Fibroblast of lung (primary cell): ENCODE measurements around the gene CTNND1. TPM values are rescaled to one million over a fixed set of nuclear protein-coding genes. Genes with fewer than 3 reads are reported as not detected.

Experiments used
- DNase-seq, 2 donors: peaks; one replicate each; pipeline versions ENCODE4 v3.0.0 to v3.0.0-alpha.2; 2010; ENCODE audit warnings: low read depth in 2 of 2
- H2AFZ ChIP-seq: 2 replicates; pipeline ENCODE4 v1.5.1; 2012; ENCODE audit warnings: low read length, control low read depth, inconsistent platforms
- H3K27ac ChIP-seq: 2 replicates; pipeline ENCODE4 v1.5.1; 2011; ENCODE audit warnings: low read length, control low read depth; ENCODE audit not compliant: insufficient read depth
- H3K27me3 ChIP-seq: 2 replicates; pipeline ENCODE4 v1.5.1; 2011; ENCODE audit warnings: mild to moderate bottlenecking, low read length; ENCODE audit not compliant: control insufficient read depth, insufficient read depth
- H3K36me3 ChIP-seq: 2 replicates; pipeline ENCODE4 v1.5.1; 2011; ENCODE audit warnings: low read length; ENCODE audit not compliant: control insufficient read depth, insufficient read depth
- H3K4me1 ChIP-seq: 2 replicates; pipeline ENCODE4 v1.5.1; 2011; ENCODE audit warnings: low read length; ENCODE audit not compliant: control insufficient read depth, insufficient read depth; ENCODE audit errors: extremely low read depth
- H3K4me2 ChIP-seq: 2 replicates; pipeline ENCODE4 v1.5.1; 2011; ENCODE audit warnings: low read length, control low read depth; ENCODE audit not compliant: insufficient read depth; ENCODE audit errors: extremely low read depth
- H3K4me3 ChIP-seq, 4 experiments: fragments of 200-600 bp in 1 of 4; sonication (generic) in 1 of 4; replicated peaks in 1 of 4; 2 replicates each; pipeline ENCODE4 v1.5.1; 2011 to 2016; ENCODE audit warnings: low read length in 4 of 4, low read depth in 3 of 4, mild to moderate bottlenecking in 3 of 4, control low read depth in 2 of 4, inconsistent platforms in 1 of 4, mixed read lengths in 1 of 4; ENCODE audit not compliant: insufficient read depth in 1 of 4; ENCODE audit errors: control extremely low read depth in 1 of 4
- H3K79me2 ChIP-seq: 2 replicates; pipeline ENCODE4 v1.5.1; 2012; ENCODE audit warnings: mild to moderate bottlenecking, low read length, inconsistent platforms; ENCODE audit not compliant: control insufficient read depth, insufficient read depth
- H3K9ac ChIP-seq: 2 replicates; pipeline ENCODE4 v1.5.1; 2011; ENCODE audit warnings: mild to moderate bottlenecking, low read length, control low read depth; ENCODE audit not compliant: insufficient read depth
- H3K9me3 ChIP-seq: 2 replicates; pipeline ENCODE4 v1.5.1; 2012; ENCODE audit warnings: low read depth, low read length; ENCODE audit not compliant: control insufficient read depth, insufficient read depth
- H4K20me1 ChIP-seq: 2 replicates; pipeline ENCODE4 v1.5.1; 2011; ENCODE audit warnings: low read length; ENCODE audit not compliant: control insufficient read depth, insufficient read depth; ENCODE audit errors: extremely low read depth
- CTCF ChIP-seq, 2 donors: IDR thresholded peaks in 1 of 2; conservative IDR thresholded peaks in 1 of 2; 1 replicate in 1 of 2; 2 replicates in 1 of 2; pipeline ENCODE4 v1.5.1; 2011 to 2012; ENCODE audit warnings: low read length in 2 of 2, control low read depth in 1 of 2, inconsistent platforms in 1 of 2, low read depth in 1 of 2, mild to moderate bottlenecking in 1 of 2
- EZH2 ChIP-seq: IDR thresholded peaks from 2 replicates; pipeline ENCODE4 v1.5.1; 2012; ENCODE audit warnings: low read length, control low read depth, mild to moderate bottlenecking; ENCODE audit errors: missing control alignments
- polyA minus RNA-seq: library from RNA; depleted of rRNA, polyadenylated mRNA; stranded (reverse); fragments of >200 nt; gene quantifications from 2 replicates; pipeline ENCODE4 v1.2.3, GENCODE V29; 2011; ENCODE audit warnings: low replicate concordance
- polyA plus RNA-seq, 2 donors: library from polyadenylated mRNA; depleted of rRNA in 1 of 2; stranded (reverse) in 1 of 2; unstranded in 1 of 2; fragments of >200 nt; gene quantifications; 2 replicates each; pipeline ENCODE4 v1.2.1, GENCODE V29; 2011 to 2012; ENCODE audit warnings: missing spikeins in 1 of 2
- total RNA-seq: library from RNA; depleted of rRNA; stranded (reverse); fragments of >200 nt; gene quantifications from 2 replicates; pipeline ENCODE4 v1.2.1, GENCODE V29; 2014

CTNND1 gene, protein sequence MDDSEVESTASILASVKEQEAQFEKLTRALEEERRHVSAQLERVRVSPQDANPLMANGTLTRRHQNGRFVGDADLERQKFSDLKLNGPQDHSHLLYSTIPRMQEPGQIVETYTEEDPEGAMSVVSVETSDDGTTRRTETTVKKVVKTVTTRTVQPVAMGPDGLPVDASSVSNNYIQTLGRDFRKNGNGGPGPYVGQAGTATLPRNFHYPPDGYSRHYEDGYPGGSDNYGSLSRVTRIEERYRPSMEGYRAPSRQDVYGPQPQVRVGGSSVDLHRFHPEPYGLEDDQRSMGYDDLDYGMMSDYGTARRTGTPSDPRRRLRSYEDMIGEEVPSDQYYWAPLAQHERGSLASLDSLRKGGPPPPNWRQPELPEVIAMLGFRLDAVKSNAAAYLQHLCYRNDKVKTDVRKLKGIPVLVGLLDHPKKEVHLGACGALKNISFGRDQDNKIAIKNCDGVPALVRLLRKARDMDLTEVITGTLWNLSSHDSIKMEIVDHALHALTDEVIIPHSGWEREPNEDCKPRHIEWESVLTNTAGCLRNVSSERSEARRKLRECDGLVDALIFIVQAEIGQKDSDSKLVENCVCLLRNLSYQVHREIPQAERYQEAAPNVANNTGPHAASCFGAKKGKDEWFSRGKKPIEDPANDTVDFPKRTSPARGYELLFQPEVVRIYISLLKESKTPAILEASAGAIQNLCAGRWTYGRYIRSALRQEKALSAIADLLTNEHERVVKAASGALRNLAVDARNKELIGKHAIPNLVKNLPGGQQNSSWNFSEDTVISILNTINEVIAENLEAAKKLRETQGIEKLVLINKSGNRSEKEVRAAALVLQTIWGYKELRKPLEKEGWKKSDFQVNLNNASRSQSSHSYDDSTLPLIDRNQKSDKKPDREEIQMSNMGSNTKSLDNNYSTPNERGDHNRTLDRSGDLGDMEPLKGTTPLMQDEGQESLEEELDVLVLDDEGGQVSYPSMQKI
- total RNA-seq (71.7 and 103 TPM in 2 replicates), polyA plus RNA-seq (113 and 190 TPM in 2 replicates), polyA minus RNA-seq (553 and 835 TPM in 2 replicates)
- polyA plus RNA-seq (2012): 82.9 and 133 TPM in 2 replicates

DNA sequence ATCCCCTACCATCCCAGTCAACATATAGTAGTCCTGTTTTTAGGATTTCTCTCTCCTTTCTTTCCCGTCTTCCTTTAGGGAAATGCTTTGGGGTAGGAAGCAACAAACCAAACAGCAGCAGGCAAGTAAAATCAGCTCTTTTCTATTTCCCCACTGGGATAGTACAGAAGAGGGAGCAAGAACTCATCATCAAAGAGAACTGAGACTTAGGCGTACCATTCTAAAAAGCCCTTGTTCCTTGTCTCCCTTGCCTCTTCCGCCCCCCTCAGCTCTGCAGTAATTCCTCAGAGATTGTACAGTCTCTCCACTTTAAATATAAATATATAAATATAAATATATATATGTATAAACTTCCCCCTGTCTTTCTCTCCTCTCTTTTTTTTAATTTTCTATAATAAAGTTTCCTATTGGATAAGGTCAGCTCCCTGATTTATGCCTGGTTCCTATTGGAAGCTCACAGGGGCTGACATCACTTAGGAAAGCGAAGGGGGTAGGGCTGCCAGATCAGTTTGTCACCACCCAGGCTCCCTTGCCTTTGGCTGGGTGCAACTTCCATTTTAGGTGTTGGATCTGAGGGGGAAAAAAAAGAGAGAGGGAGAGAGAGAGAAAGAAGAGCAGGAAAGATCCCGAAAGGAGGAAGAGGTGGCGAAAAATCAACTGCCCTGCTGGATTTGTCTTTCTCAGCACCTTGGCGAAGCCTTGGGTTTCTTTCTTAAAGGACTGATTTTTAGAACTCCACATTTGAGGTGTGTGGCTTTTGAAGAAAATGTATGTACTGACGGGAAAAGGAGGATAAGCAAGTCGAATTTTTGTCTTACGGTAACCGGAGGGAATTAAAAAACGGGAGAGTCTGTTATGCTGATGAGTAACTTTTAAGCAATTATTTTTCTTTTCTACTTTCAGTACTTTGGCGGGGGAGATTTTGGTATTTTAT is at the start of gene CTNND1:
TSS of gene CTNND1 (plus strand) at position 502 of the 934 bp plus-strand sequence. CDS start 29,677 bp downstream, outside the sequence.
- Histone ChIP-seq H4K20me1 (peaks cover 5% of the 10 kb centered on the region), H2AFZ (peak within 1 kb of the TSS; percentile 95), H3K9ac (peak within 1 kb of the TSS; percentile 80), H3K79me2 (peaks cover 48% of the 10 kb centered on the region), H3K4me1 (peaks cover 4% of the 10 kb centered on the region), H3K4me2 (peak within 1 kb of the TSS; percentile 89), H3K9me3 (no peaks in the 10 kb centered on the region), H3K4me3 (peak within 1 kb of the TSS; percentile 75 to 99 (median 84)), H3K36me3 (no peaks in the 10 kb centered on the region), H3K27me3 (no peaks in the 10 kb centered on the region), H3K27ac (peak within 1 kb of the TSS; percentile 92)
- no peak for TF ChIP-seq EZH2
- no peak for TF ChIP-seq CTCF (conservative IDR thresholded peaks at IDR 0.05 in 1 of 2, IDR thresholded peaks at IDR 0.05 in 1 of 2; ENCODE audit: low read depth in 1 of 2, low read length in 2 of 2)
- peak; percentile 97 to 99 for DNase-seq

DNA sequence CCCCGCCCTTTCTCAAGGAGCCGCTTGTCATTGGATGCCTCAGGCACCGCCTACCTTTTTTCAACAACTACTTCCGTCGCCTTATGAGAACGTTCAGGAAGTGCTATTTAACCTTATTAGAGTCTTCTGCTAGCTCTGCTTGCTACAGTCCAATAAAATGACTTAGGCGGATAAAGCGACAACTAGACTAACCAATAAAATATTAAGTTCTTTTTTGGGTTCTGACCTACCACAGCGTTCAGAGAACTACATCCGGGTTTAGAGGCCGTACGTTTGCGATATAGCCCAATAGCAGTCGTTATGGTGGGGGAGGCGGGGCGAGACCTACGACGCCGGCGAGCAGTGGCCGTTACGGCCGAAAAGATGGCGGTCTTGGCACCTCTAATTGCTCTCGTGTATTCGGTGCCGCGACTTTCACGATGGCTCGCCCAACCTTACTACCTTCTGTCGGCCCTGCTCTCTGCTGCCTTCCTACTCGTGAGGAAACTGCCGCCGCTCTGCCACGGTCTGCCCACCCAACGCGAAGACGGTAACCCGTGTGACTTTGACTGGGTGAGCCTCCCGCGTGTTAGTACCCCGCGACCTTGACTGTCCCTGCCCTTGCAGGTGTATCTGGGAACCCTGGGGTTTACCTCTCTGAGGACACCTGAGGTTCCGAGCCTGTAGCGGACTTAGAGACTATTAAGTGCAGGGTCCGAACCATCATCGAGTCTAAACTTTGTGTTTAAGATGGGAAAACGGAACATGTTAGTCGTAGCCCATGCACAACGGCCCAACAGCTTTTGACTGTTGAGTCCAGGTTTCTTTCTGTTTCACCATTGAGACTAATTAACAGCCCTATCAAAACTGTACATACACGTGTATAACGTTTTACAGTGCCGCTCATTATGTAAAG is 49.1 kb upstream of the CTNND1 start, which contains the start of gene TMX2:
TSS of gene TMX2 (plus strand) at position 338 of the 895 bp plus-strand sequence. CDS start at position 364, 26 bp downstream.
- H3K27me3 ChIP-seq: no peaks in the 10 kb centered on the region
- peak within 1 kb of the TSS; percentile 95 to 100 (median 99) for H3K4me3 ChIP-seq
- H2AFZ ChIP-seq: peak within 1 kb of the TSS; percentile 96
- no peaks in the 10 kb centered on the region for H3K36me3 ChIP-seq
- H3K9ac ChIP-seq: peak within 1 kb of the TSS; percentile 87
- H3K4me2 ChIP-seq: peak within 1 kb of the TSS; percentile 97
- peak within 1 kb of the TSS; percentile 95 for H3K27ac ChIP-seq
- no peaks in the 10 kb centered on the region for H3K9me3 ChIP-seq
- no peaks in the 10 kb centered on the region for H4K20me1 ChIP-seq
- peaks cover 6% of the 10 kb centered on the region for H3K4me1 ChIP-seq
- H3K79me2 ChIP-seq: peaks cover 51% of the 10 kb centered on the region
- no peak for TF ChIP-seq CTCF (conservative IDR thresholded peaks at IDR 0.05 in 1 of 2, IDR thresholded peaks at IDR 0.05 in 1 of 2; ENCODE audit: low read depth in 1 of 2, low read length in 2 of 2)
- TF ChIP-seq EZH2: no peak
- DNase-seq: peak; percentile 100
